ENCODE data around the gene PTK6.
"Not testable (repeated sequence)": the region's sequence is repeated elsewhere in the genome, so short reads cannot be mapped to it uniquely, and the experiment has no call there.

Gene PTK6

GRCh38 chr20:63483834-63484233 is 53.3 kb downstream of the PTK6 start:
- Histone ChIP-seq H2AFZ (ENCODE audit: low read length) (no peak overlapping the region), H3K4me3 (ENCODE audit: low read length) (no peak overlapping the region), H3K79me2 (ENCODE audit: low read length) (no peaks in the 10 kb centered on the region), H3K9ac (ENCODE audit: low read length) (no peak overlapping the region), H3K4me1 (ENCODE audit: low read length) (no peaks in the 10 kb centered on the region; the same call in 1 of the 2 replicates), H3K9me2 (replicated peaks; ENCODE audit: insufficient read depth, low read length) (no peaks in the 10 kb centered on the region), H3K27me3 (replicated peaks; ENCODE audit: insufficient read depth, low read length) (peaks cover 94% of the 10 kb centered on the region), H3F3A (ENCODE audit: insufficient read depth, low read length) (no peaks in the 10 kb centered on the region), H4K20me1 (ENCODE audit: insufficient read depth, low read length) (no peaks in the 10 kb centered on the region), H3K4me2 (ENCODE audit: low read depth, low read length) (no peak overlapping the region), H3K36me3 (replicated peaks; ENCODE audit: insufficient read depth, low read length) (no peaks in the 10 kb centered on the region), H3K9me3 (replicated peaks; ENCODE audit: insufficient read depth, low read length) (no peaks in the 10 kb centered on the region), H3K27ac (ENCODE audit: low read length) (no peak overlapping the region)
- no peak for TF ChIP-seq EZH2phosphoT487 (IDR thresholded peaks at IDR 0.05; ENCODE audit: low read length)
- TF ChIP-seq EZH2 (optimal IDR thresholded peaks at IDR 0.05; ENCODE audit: low read depth, low read length), result no peak
- no peak for TF ChIP-seq CTCF (IDR thresholded peaks at IDR 0.05; ENCODE audit: low read length)
- no peak for DNase-seq

- peaks cover 98% of the 10 kb centered on the region for H3K27me3 ChIP-seq (replicated peaks; ENCODE audit: insufficient read depth, low read length)
- no peak overlapping the region for H3K4me2 ChIP-seq (ENCODE audit: low read depth, low read length)
- H3K4me3 ChIP-seq (ENCODE audit: low read length), result no peak overlapping the region
- H4K20me1 ChIP-seq (ENCODE audit: insufficient read depth, low read length), result no peaks in the 10 kb centered on the region
- H3K9me3 ChIP-seq (replicated peaks; ENCODE audit: insufficient read depth, low read length), result no peaks in the 10 kb centered on the region
- no peaks in the 10 kb centered on the region for H3K9me2 ChIP-seq (replicated peaks; ENCODE audit: insufficient read depth, low read length)
- no peaks in the 10 kb centered on the region for H3F3A ChIP-seq (ENCODE audit: insufficient read depth, low read length)
- H3K79me2 ChIP-seq (ENCODE audit: low read length), result no peaks in the 10 kb centered on the region
- H3K9ac ChIP-seq (ENCODE audit: low read length), result no peak overlapping the region
- DNase-seq, result no peak
- H3K27ac ChIP-seq (ENCODE audit: low read length), result no peak overlapping the region
- no peaks in the 10 kb centered on the region; the same call in 1 of the 2 replicates for H3K4me1 ChIP-seq (ENCODE audit: low read length)
- TF ChIP-seq EZH2 (optimal IDR thresholded peaks at IDR 0.05; ENCODE audit: low read depth, low read length) (no peak), EZH2phosphoT487 (IDR thresholded peaks at IDR 0.05; ENCODE audit: low read length) (no peak), CTCF (IDR thresholded peaks at IDR 0.05; ENCODE audit: low read length) (no peak)
- H3K36me3 ChIP-seq (replicated peaks; ENCODE audit: insufficient read depth, low read length), result no peaks in the 10 kb centered on the region
- no peak overlapping the region for H2AFZ ChIP-seq (ENCODE audit: low read length)
Measured at GRCh38 chr20:63482021-63482587, 55.1 kb downstream of the PTK6 start.

- no peak for DNase-seq
- Histone ChIP-seq H3K9me3 (replicated peaks; ENCODE audit: insufficient read depth, low read length) (no peaks in the 10 kb centered on the region), H3K4me2 (ENCODE audit: low read depth, low read length) (no peak overlapping the region), H3K9ac (ENCODE audit: low read length) (no peak overlapping the region), H3F3A (ENCODE audit: insufficient read depth, low read length) (no peaks in the 10 kb centered on the region), H4K20me1 (ENCODE audit: insufficient read depth, low read length) (no peaks in the 10 kb centered on the region), H3K4me1 (ENCODE audit: low read length) (no peaks in the 10 kb centered on the region; the same call in 1 of the 2 replicates), H3K36me3 (replicated peaks; ENCODE audit: insufficient read depth, low read length) (no peaks in the 10 kb centered on the region), H2AFZ (ENCODE audit: low read length) (no peak overlapping the region), H3K79me2 (ENCODE audit: low read length) (no peaks in the 10 kb centered on the region), H3K9me2 (replicated peaks; ENCODE audit: insufficient read depth, low read length) (no peaks in the 10 kb centered on the region), H3K27me3 (replicated peaks; ENCODE audit: insufficient read depth, low read length) (peaks cover 98% of the 10 kb centered on the region), H3K27ac (ENCODE audit: low read length) (no peak overlapping the region), H3K4me3 (ENCODE audit: low read length) (no peak overlapping the region)
- TF ChIP-seq EZH2 (optimal IDR thresholded peaks at IDR 0.05; ENCODE audit: low read depth, low read length) (no peak), CTCF (IDR thresholded peaks at IDR 0.05; ENCODE audit: low read length) (no peak), EZH2phosphoT487 (IDR thresholded peaks at IDR 0.05; ENCODE audit: low read length) (no peak)
Measured at GRCh38 chr20:63481503-63481902, 55.7 kb downstream of the PTK6 start.

- not testable (repeated sequence) for H3K9me2 ChIP-seq (replicated peaks; ENCODE audit: insufficient read depth, low read length); H3K4me3 ChIP-seq (ENCODE audit: low read length); H4K20me1 ChIP-seq (ENCODE audit: insufficient read depth, low read length); H3K4me2 ChIP-seq (ENCODE audit: low read depth, low read length); H3K4me1 ChIP-seq (ENCODE audit: low read length); H3K9ac ChIP-seq (ENCODE audit: low read length); H3K9me3 ChIP-seq (replicated peaks; ENCODE audit: insufficient read depth, low read length); H3K36me3 ChIP-seq (replicated peaks; ENCODE audit: insufficient read depth, low read length); H3F3A ChIP-seq (ENCODE audit: insufficient read depth, low read length); H3K27ac ChIP-seq (ENCODE audit: low read length); H2AFZ ChIP-seq (ENCODE audit: low read length); H3K79me2 ChIP-seq (ENCODE audit: low read length); DNase-seq
- peaks cover 97% of the 10 kb centered on the region for H3K27me3 ChIP-seq (replicated peaks; ENCODE audit: insufficient read depth, low read length)
Measured at GRCh38 chr20:63479695-63480419, 57.3 kb downstream of the PTK6 start.

All from MM.1S (cell line).